Stomach (tissue), 4 donors: ENCODE measurements around the gene PRDM16.

Experiments
- CTCF ChIP-seq, 7 experiments: fragments of 450-650 bp in 4 of 7; fragments of 200-600 bp in 3 of 7; sonication (generic) in 3 of 7; IDR thresholded peaks; one replicate each; pipeline ENCODE4 v1.5.1; 2016 to 2019; ENCODE audit warnings: antibody characterized with exemption in 7 of 7, control low read depth in 2 of 7, mild to moderate bottlenecking in 1 of 7
- EP300 ChIP-seq: sonication (generic); formaldehyde crosslinking; IDR thresholded peaks from one replicate; pipeline ENCODE4 v1.6.1; 2017; ENCODE audit warnings: antibody characterized with exemption
- POLR2A ChIP-seq, 4 donors: fragments of 450-650 bp; IDR thresholded peaks; one replicate each; pipeline ENCODE4 v1.6.1; 2016; ENCODE audit warnings: antibody characterized with exemption in 4 of 4, control low read depth in 2 of 4, mild to moderate bottlenecking in 1 of 4, moderate library complexity in 1 of 4

- no peak for TF ChIP-seq CTCF (IDR thresholded peaks at IDR 0.05)
- TF ChIP-seq POLR2A (IDR thresholded peaks at IDR 0.05), result no peak
- TF ChIP-seq EP300, result no peak
Observed at GRCh38 chr1:3049905-3050304, 19.1 kb upstream of the PRDM16 start.
